ENCODE measurements around the gene COG8. TPM values are rescaled to one million over a fixed set of nuclear protein-coding genes. Genes with fewer than 3 reads are reported as not detected.

The COG8 gene
- total and polyA plus RNA-seq, 9 of the 15 experiments (the other 6 are each of a cell fraction or from before 2014, with no cell fraction given): 3.7 to 42.6 (median 30.1) TPM

GRCh38 chr16:69311533-69312387 lies 27.6 kb downstream of the COG8 start (continued):
- TF ChIP-seq MYC (IDR thresholded peaks at IDR 0.05; ENCODE audit: low read depth, low read length) (no peak), MYC (CRISPR knock-in tag; IDR thresholded peaks at IDR 0.05; ENCODE audit: borderline replicate concordance, low read depth) (no peak), MTA3 (IDR thresholded peaks at IDR 0.05; ENCODE audit: borderline replicate concordance) (no peak), RHOXF2B (CRISPR knock-in tag; conservative IDR thresholded peaks at IDR 0.05) (no peak), MNT (conservative IDR thresholded peaks at IDR 0.05) (peak in 1 of 2 experiments; percentile 36; a peak in 1 of 4 replicates), CSDE1 (IDR thresholded peaks at IDR 0.05) (no peak), MXD1 (CRISPR knock-in tag; IDR thresholded peaks at IDR 0.05; ENCODE audit: borderline replicate concordance, poor library complexity, severe bottlenecking) (no peak), U2AF2 (optimal IDR thresholded peaks at IDR 0.05; ENCODE audit: low read depth, low read length) (no peak), ZNF639 (CRISPR knock-in tag; conservative IDR thresholded peaks at IDR 0.05 in 1 of 2, IDR thresholded peaks at IDR 0.05 in 1 of 2) (no peak), GABPB2 (CRISPR knock-in tag; conservative IDR thresholded peaks at IDR 0.05) (no peak), ZNF512 (tag; IDR thresholded peaks at IDR 0.05) (no peak), ATF6 (CRISPR knock-in tag; IDR thresholded peaks at IDR 0.05) (no peak)

Measured in K562 (cell line).